Left ventricle myocardium inferior (tissue), 1 donor: ENCODE data around the gene DDOST. TPM values are rescaled to one million over a fixed set of nuclear protein-coding genes. Genes with fewer than 3 reads are reported as not detected.

Experiments used
- DNase-seq: peaks from one replicate; pipeline ENCODE4 v3.0.0-alpha.2; 2020
- H3K27ac ChIP-seq: fragments of 200-600 bp; replicated peaks from 2 replicates; pipeline ENCODE4 v1.8.0; 2021
- H3K27me3 ChIP-seq: fragments of 200-600 bp; 2 replicates; pipeline ENCODE4 v1.8.0; 2021; ENCODE audit warnings: low read depth
- H3K36me3 ChIP-seq: fragments of 200-600 bp; 2 replicates; pipeline ENCODE4 v1.8.0; 2021
- H3K4me1 ChIP-seq: fragments of 200-600 bp; 2 replicates; pipeline ENCODE4 v1.8.0; 2021
- H3K4me3 ChIP-seq: fragments of 200-600 bp; 2 replicates; pipeline ENCODE4 v1.8.0; 2021; ENCODE audit warnings: mild to moderate bottlenecking, moderate library complexity
- H3K9me3 ChIP-seq: fragments of 200-600 bp; replicated peaks from 2 replicates; pipeline ENCODE4 v1.8.0; 2021
- intact Hi-C: fragments of 100-400 bp; cut with micrococcal nuclease; formaldehyde crosslinking; loops from one replicate; pipeline ENCODE4 v1.11.0; 2022
- total RNA-seq: library from RNA; stranded (reverse); fragmentation: NEBNext Ultra II Directional; extraction: Animal tissue kit (Norgen Biotek cat#: 25700); gene quantifications from one replicate; pipeline ENCODE4 v1.2.1, GENCODE V29; 2021
- TF ChIP-seq, protein P1 (sequence below): fragments of 200-600 bp; IDR thresholded peaks from 2 replicates; pipeline ENCODE4 v1.8.0; 2021; ENCODE audit warnings: antibody characterized with exemption, mild to moderate bottlenecking, borderline replicate concordance
- donor health status: DM: no; HTN: yes; CAD: no; lungs with severe emphysema.

DDOST gene
- total RNA-seq, 1 donor from 2014 or later = 120 TPM

DNA sequence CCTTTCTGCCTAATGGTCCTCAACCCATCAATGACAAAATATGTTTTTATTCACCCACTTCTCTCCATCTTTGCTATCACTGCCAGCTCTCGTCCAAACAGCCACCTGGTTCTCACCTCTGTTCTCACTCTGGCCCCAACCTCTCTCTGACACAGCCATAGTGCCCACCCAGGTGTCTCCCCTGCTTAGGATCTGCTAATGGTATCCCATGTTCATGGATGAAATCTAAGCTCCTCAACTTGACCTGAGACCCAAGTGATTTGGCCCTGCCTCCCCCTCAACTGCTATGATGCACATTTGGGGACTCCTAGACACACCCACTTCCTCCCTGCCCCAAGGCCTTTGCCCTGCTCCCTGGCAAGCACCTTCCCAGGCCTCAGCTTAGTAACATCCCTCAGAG is 30.7 kb upstream of the DDOST start:
- intact Hi-C loops = loop anchor here (10.0 kb wide), 1 partner anchor 503 kb away; no protein-coding TSS in a partner anchor
- Histone ChIP-seq H3K27ac (no peak overlapping the region), H3K4me3 (no peak overlapping the region), H3K27me3 (no peaks in the 10 kb centered on the region), H3K36me3 (no peaks in the 10 kb centered on the region), H3K4me1 (peaks cover 9% of the 10 kb centered on the region), H3K9me3 (peaks cover 8% of the 10 kb centered on the region)
- TF ChIP-seq, protein P1, sequence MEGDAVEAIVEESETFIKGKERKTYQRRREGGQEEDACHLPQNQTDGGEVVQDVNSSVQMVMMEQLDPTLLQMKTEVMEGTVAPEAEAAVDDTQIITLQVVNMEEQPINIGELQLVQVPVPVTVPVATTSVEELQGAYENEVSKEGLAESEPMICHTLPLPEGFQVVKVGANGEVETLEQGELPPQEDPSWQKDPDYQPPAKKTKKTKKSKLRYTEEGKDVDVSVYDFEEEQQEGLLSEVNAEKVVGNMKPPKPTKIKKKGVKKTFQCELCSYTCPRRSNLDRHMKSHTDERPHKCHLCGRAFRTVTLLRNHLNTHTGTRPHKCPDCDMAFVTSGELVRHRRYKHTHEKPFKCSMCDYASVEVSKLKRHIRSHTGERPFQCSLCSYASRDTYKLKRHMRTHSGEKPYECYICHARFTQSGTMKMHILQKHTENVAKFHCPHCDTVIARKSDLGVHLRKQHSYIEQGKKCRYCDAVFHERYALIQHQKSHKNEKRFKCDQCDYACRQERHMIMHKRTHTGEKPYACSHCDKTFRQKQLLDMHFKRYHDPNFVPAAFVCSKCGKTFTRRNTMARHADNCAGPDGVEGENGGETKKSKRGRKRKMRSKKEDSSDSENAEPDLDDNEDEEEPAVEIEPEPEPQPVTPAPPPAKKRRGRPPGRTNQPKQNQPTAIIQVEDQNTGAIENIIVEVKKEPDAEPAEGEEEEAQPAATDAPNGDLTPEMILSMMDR = no peak
- no peak for DNase-seq

DNA sequence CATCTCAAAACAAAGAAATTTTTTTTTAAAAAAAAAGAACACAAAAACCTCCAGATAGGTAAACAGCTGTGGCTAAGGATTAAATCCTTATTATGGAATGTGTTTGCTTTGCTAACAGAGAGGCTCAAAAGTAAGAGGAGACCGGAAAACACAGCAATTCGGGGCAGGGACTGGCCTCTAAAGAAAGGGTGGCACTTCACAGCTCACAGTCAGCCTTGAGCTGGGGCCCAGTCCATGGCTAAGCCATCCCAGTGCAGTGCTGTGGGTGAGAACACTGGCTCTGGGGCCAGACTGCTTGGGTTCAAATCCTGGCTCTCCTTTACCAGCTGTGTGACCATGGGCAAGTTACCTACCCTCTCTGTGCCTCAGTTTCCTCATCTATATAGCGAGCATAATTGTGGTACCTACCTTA is 28.5 kb upstream of the DDOST start:
- Histone ChIP-seq H3K4me3 (no peak overlapping the region), H3K27me3 (no peaks in the 10 kb centered on the region), H3K9me3 (peaks cover 8% of the 10 kb centered on the region), H3K27ac (no peak overlapping the region), H3K36me3 (no peaks in the 10 kb centered on the region), H3K4me1 (peaks cover 19% of the 10 kb centered on the region)
- DNase-seq = no peak
- intact Hi-C loops = loop anchor here (10.0 kb wide), 1 partner anchor 505 kb away; no protein-coding TSS in a partner anchor
- TF ChIP-seq, protein P1 = no peak

- intact Hi-C loops = no loop called here
- peaks cover 4% of the 10 kb centered on the region for H3K9me3 ChIP-seq
- TF ChIP-seq, protein P1 = no peak
- peaks cover 44% of the 10 kb centered on the region for H3K4me1 ChIP-seq
- H3K27ac ChIP-seq = no peak overlapping the region
- no peak for DNase-seq
- H3K36me3 ChIP-seq = no peaks in the 10 kb centered on the region
- no peaks in the 10 kb centered on the region for H3K27me3 ChIP-seq
- H3K4me3 ChIP-seq = no peak overlapping the region
Measured at GRCh38 chr1:20686883-20687725, 25.9 kb upstream of the DDOST start.

- TF ChIP-seq, protein P1 = no peak
Measured at GRCh38 chr1:20685741-20686140, 24.6 kb upstream of the DDOST start.

DNA sequence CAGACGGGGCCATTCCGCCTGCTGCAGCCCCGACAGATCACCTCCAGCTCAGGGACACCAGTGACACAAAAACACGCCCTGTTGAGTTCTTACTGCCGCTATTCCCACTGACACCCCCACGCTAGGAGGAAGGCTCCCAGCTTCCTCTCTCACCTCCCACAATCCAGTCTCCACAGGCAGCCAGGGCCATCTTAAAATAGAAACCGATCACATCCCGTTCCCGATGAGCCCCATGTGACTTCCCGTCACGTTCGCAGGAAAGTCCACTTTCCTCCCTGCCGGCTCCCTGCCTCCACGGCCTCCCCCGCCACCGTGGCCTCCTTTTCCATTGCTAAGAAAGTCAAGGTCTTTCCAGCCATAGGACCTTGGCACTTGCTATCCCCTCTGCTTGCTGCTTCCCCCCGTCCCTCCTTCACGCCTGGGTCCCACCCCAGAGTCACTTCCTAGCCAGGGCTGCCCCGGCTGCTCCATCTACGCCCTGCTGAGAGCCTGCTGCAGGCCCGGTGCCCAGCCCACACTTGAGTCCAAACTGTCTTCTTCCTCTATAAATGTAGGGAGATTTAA is 24.0 kb upstream of the DDOST start:
- TF ChIP-seq, protein P1 = no peak
- peak; percentile 61 for DNase-seq
- peak overlapping the region; percentile 94 for H3K27ac ChIP-seq
- no peaks in the 10 kb centered on the region for H3K36me3 ChIP-seq
- intact Hi-C loops = no loop called here
- H3K9me3 ChIP-seq = no peaks in the 10 kb centered on the region
- H3K4me1 ChIP-seq = peaks cover 48% of the 10 kb centered on the region
- peak overlapping the region; percentile 67 for H3K4me3 ChIP-seq
- no peaks in the 10 kb centered on the region for H3K27me3 ChIP-seq

More at GRCh38 chr1:20685741-20686140, 24.6 kb upstream of the DDOST start:
- no peaks in the 10 kb centered on the region for H3K36me3 ChIP-seq
- intact Hi-C loops = no loop called here
- peak overlapping the region; percentile 94 for H3K27ac ChIP-seq
- peak overlapping the region; percentile 67 for H3K4me3 ChIP-seq
- no peak for DNase-seq
- H3K27me3 ChIP-seq = no peaks in the 10 kb centered on the region
- peaks cover 48% of the 10 kb centered on the region for H3K4me1 ChIP-seq
- no peaks in the 10 kb centered on the region for H3K9me3 ChIP-seq
